Osteoblast (primary cell): ENCODE measurements around the gene SEMA4B. TPM values are rescaled to one million over a fixed set of nuclear protein-coding genes. Genes with fewer than 3 reads are reported as not detected.

Experiments used
- DNase-seq: peaks from one replicate; pipeline ENCODE4 v3.0.0; 2011; ENCODE audit warnings: low spot score, mixed read lengths; ENCODE audit not compliant: insufficient read length; ENCODE audit errors: missing footprints
- H2AFZ ChIP-seq: 2 replicates; pipeline ENCODE4 v1.6.0; 2011; ENCODE audit warnings: mild to moderate bottlenecking, low read length
- H3K27ac ChIP-seq: 2 replicates; pipeline ENCODE4 v1.5.1; 2011; ENCODE audit warnings: mild to moderate bottlenecking, low read depth, low read length, moderate library complexity
- H3K27me3 ChIP-seq: 2 replicates; pipeline ENCODE4 v1.6.0; 2012; ENCODE audit warnings: mild to moderate bottlenecking, control low read depth, inconsistent platforms, low read length, moderate library complexity; ENCODE audit not compliant: insufficient read depth
- H3K36me3 ChIP-seq: 2 replicates; pipeline ENCODE4 v1.5.1; 2011; ENCODE audit warnings: mild to moderate bottlenecking, low read length, control low read depth, moderate library complexity; ENCODE audit not compliant: insufficient read depth
- H3K4me1 ChIP-seq: 2 replicates; pipeline ENCODE4 v1.5.1; 2011; ENCODE audit warnings: mild to moderate bottlenecking, low read length, control low read depth, moderate library complexity; ENCODE audit not compliant: insufficient read depth
- H3K4me2 ChIP-seq: 2 replicates; pipeline ENCODE4 v1.6.0; 2011; ENCODE audit warnings: mild to moderate bottlenecking, low read length; ENCODE audit not compliant: insufficient read depth
- H3K4me3 ChIP-seq: fragments of 200-600 bp; sonication (generic); 3 replicates; pipeline ENCODE4 v1.5.1; 2012; ENCODE audit warnings: mild to moderate bottlenecking, low read length, inconsistent platforms; ENCODE audit not compliant: insufficient read depth
- H3K79me2 ChIP-seq: 2 replicates; pipeline ENCODE4 v1.6.0; 2012; ENCODE audit warnings: mild to moderate bottlenecking, low read length, control low read depth, inconsistent platforms; ENCODE audit not compliant: insufficient read depth
- H3K9me3 ChIP-seq: 2 replicates; pipeline ENCODE4 v1.5.1; 2011; ENCODE audit warnings: low read depth, low read length, control low read depth
- H4K20me1 ChIP-seq: 2 replicates; pipeline ENCODE4 v1.6.0; 2012; ENCODE audit warnings: mild to moderate bottlenecking, low read length, control low read depth; ENCODE audit not compliant: insufficient read depth
- total RNA-seq: library from RNA; depleted of rRNA; stranded (reverse); fragments of >200 nt; gene quantifications from 2 replicates; pipeline ENCODE4 v1.2.3, GENCODE V29; 2012
- TF ChIP-seq, protein P1 (sequence below): IDR thresholded peaks from 2 replicates; pipeline ENCODE4 v1.5.1; 2011; ENCODE audit warnings: mild to moderate bottlenecking, low read depth, low read length, moderate library complexity; ENCODE audit errors: extremely low read depth

The SEMA4B gene
- total RNA-seq, 1 donor: 8.7 TPM

DNA sequence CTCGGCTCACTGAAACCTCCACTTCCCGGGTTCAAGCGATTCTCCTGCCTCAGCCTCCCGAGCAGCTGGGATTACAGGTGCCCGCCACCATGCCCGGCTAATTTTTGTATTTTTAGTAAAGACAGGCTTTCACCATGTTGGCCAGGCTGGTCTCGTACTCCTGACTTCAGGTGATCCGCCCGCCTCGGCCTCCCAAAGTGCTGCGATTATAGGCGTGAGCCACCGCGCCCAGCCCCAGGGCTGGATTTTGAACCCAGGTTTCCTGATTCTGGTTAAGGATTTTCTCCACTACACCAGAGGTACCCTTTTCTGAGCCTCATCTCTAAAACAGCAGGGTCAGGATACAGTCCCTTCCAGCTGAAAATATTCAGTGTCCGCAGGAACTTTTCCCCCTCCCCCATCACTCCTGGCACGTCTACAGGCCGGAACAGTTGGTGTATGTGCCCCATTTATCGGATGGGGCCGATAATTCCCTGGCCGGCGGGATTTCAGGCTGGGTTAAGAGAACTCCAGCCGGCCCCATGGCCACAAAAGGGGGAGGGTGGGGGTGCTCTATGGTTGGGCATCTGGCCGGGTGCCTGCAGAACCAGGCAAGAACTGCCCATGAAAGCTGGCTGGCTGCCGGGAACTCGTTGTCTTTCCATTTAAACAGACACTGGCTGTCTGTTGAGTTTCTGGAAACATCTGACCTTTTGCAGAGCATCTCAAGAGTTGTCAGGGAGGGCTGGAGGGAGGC is 26.8 kb upstream of the SEMA4B start:
- Histone ChIP-seq H3K9me3 (no peaks in the 10 kb centered on the region), H3K4me1 (no peaks in the 10 kb centered on the region), H3K27me3 (no peaks in the 10 kb centered on the region), H3K4me2 (peak overlapping the region; percentile 40), H4K20me1 (no peaks in the 10 kb centered on the region), H3K36me3 (no peaks in the 10 kb centered on the region), H3K27ac (no peak overlapping the region), H2AFZ (peak overlapping the region; percentile 74), H3K4me3 (peak overlapping the region; percentile 52), H3K79me2 (no peaks in the 10 kb centered on the region)
- DNase-seq: peak; percentile 82
- TF ChIP-seq, protein P1, sequence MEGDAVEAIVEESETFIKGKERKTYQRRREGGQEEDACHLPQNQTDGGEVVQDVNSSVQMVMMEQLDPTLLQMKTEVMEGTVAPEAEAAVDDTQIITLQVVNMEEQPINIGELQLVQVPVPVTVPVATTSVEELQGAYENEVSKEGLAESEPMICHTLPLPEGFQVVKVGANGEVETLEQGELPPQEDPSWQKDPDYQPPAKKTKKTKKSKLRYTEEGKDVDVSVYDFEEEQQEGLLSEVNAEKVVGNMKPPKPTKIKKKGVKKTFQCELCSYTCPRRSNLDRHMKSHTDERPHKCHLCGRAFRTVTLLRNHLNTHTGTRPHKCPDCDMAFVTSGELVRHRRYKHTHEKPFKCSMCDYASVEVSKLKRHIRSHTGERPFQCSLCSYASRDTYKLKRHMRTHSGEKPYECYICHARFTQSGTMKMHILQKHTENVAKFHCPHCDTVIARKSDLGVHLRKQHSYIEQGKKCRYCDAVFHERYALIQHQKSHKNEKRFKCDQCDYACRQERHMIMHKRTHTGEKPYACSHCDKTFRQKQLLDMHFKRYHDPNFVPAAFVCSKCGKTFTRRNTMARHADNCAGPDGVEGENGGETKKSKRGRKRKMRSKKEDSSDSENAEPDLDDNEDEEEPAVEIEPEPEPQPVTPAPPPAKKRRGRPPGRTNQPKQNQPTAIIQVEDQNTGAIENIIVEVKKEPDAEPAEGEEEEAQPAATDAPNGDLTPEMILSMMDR: no peak

DNA sequence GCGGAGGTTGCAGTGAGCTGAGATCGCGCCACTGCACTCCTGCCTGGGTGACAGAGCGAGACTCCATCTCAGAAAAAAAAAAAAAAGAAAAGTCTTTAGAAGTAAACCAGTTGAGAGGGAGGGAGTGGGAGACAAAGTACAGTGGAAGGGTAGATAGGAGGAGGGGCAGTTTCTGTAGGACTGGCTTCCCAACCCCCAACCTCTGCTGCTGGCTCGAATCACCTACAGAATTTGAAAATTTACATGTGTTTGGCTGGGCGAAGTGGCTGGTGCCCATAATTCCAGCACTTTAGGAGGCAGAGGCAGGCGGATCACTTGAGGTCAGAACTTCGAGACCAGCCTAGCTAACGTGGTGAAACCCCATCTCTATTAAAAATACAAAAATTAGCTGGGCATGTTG is 24.1 kb upstream of the SEMA4B start:
- TF ChIP-seq, protein P1: no peak
- Histone ChIP-seq H3K79me2 (no peaks in the 10 kb centered on the region), H3K4me1 (no peaks in the 10 kb centered on the region), H3K36me3 (no peaks in the 10 kb centered on the region), H4K20me1 (no peaks in the 10 kb centered on the region), H3K4me3 (no peak overlapping the region), H2AFZ (no peak overlapping the region), H3K27me3 (no peaks in the 10 kb centered on the region), H3K27ac (no peak overlapping the region), H3K9me3 (no peaks in the 10 kb centered on the region), H3K4me2 (no peak overlapping the region)
- no peak for DNase-seq

DNA sequence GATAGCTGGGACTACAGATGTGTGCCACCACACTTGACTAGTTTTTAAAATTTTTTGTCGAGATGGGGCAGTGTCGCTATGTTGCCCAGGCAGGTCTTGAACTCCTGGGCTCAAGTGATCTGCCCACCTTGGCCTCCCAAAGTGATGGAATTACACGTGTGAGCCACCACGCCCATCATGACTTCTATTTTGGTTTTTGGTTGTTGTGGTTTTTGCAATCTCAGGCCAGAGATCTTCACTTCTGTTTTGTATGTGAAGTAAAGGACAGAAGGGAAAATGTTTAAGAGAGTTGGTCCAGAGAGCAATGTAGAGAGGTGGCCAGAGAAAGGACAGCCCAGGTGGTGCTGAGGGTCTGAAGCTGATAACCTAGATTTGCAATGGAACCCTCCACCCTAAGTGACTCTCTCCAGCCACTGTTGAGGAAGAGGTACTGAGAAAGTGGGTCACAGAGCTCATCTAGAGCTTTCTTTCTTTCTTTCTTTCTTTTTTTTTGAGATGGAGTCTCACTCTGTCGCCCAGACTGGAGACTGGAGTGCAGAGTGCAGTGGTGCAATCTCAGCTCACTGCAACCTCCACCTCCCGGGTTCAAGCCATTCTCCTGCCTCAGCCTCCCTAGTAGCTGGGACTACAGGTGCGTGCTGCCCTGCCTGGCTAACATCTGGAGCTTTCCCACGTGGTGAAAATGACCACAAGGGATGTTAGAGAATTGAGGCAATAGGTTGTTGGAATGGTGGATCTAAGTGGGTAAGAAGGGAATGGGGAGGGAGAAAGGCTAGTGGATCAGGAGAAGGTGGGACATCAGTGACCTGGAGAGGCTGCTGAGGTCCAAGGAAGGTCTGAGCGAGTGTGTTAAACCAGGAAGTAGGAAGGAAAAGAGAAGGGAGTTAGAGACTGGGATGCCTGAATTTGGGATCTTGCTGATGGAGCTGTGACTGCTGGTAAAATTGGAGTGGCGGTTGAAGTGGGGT is 22.4 kb upstream of the SEMA4B start:
- Histone ChIP-seq H4K20me1 (no peaks in the 10 kb centered on the region), H3K4me1 (peaks cover under 1% of the 10 kb centered on the region), H2AFZ (no peak overlapping the region), H3K27me3 (no peaks in the 10 kb centered on the region), H3K9me3 (no peaks in the 10 kb centered on the region), H3K27ac (no peak overlapping the region), H3K36me3 (no peaks in the 10 kb centered on the region), H3K4me3 (no peak overlapping the region), H3K4me2 (no peak overlapping the region), H3K79me2 (no peaks in the 10 kb centered on the region)
- DNase-seq: no peak
- TF ChIP-seq, protein P1: no peak

DNA sequence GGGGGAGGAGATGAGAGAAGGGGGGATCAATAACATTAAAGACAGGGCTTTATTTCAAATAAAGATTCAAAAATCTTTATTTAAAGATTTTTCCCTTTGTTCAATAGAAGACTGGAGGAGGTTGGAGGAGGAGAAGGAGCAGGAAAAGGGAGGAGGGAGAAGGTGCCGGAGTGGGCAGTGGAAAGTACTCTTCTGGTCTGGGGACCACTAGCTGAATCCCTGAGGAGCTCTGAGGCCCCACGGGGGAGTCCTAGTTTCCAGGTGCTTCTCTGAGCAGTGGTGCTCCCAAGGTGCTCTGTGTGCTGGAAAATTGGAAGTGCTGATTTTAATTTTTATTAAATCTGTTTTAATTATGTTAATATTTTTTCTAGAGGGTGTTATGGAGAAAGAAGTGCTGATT is 19.4 kb upstream of the SEMA4B start:
- Histone ChIP-seq H3K4me1 (peaks cover 11% of the 10 kb centered on the region), H3K27me3 (no peaks in the 10 kb centered on the region), H3K4me3 (no peak overlapping the region), H4K20me1 (no peaks in the 10 kb centered on the region), H3K36me3 (no peaks in the 10 kb centered on the region), H2AFZ (no peak overlapping the region), H3K9me3 (no peaks in the 10 kb centered on the region), H3K27ac (no peak overlapping the region), H3K79me2 (no peaks in the 10 kb centered on the region), H3K4me2 (no peak overlapping the region)
- no peak for DNase-seq
- TF ChIP-seq, protein P1: no peak
